CD4-positive, alpha-beta T cell treated with Interleukin-12 subunit alpha and Interleukin-12 subunit beta, for 1 hour (primary cell): ENCODE results near the gene NEUROG1.

Source experiments
- DNase-seq: peaks from one replicate; pipeline ENCODE4 v3.0.0-alpha.2; 2020

The NEUROG1 gene, protein sequence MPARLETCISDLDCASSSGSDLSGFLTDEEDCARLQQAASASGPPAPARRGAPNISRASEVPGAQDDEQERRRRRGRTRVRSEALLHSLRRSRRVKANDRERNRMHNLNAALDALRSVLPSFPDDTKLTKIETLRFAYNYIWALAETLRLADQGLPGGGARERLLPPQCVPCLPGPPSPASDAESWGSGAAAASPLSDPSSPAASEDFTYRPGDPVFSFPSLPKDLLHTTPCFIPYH

DNA sequence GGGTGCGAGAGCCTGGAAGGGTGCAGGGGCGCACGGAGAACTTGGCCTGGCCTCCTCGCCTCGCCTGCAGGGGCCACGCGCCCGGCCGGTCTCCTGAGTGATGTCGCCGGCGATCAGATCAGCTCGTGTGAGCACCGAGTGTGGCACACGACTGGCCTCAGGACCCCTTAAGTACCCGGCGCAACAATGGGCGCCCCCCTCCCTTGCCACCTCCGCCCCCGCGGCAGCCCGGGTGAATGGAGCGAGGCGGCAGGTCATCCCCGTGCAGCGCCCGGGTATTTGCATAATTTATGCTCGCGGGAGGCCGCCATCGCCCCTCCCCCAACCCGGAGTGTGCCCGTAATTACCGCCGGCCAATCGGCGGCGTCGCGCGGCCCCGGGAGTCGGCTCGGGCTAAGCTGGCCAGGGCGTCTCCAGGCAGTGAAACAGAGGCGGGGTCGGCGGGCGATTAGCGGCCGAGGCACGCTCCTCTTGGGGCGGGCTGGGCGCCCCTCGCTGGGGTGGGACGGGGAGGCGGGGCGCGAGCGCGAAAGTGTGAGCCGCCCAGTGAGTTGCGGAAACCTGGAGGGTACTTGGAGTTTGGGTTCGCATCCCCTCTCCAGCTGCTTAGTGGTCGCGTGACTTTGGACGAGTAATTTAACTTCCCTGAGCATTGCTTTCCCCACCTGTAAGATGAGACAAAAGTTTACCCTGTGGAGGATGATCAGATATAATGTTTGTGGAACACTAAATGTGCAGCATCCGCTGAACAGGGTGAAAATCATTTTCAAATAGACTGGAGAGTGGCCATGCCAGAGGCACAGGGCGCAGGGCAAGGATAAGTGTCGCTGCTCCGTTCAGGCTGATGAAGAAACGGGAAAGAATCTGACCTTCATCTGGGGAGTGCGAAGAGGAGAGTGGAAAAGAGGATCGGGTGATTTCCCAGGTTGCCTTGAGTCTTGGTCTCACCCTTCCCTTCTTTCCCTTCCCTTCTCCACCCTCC lies at the start of gene NEUROG1:
TSS of gene NEUROG1 (minus strand) at position 145 of the 982 bp plus-strand sequence. CDS start 274 bp downstream, outside the sequence.
- DNase-seq = no peak

DNA sequence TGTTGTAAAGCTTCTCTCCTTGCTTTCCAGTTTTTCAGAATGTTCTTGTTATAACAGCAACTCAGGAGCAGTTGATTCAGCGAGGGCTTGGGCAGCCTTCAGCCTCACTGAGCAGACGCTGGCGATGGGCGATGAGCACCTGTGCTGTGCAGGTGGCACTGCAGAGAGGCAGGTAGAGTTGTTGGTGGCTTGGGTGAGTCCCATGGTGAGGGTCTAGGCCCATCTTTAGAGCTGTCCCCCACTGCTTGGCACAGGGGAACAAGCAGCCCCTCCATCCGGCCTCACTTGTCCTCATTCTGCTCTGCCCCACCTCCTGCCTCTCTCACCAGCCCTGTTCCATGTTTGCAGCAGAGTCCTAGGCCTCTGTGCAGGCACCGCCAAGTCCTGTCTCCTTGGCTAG lies 49.2 kb upstream of the NEUROG1 start:
- DNase-seq = no peak

DNA sequence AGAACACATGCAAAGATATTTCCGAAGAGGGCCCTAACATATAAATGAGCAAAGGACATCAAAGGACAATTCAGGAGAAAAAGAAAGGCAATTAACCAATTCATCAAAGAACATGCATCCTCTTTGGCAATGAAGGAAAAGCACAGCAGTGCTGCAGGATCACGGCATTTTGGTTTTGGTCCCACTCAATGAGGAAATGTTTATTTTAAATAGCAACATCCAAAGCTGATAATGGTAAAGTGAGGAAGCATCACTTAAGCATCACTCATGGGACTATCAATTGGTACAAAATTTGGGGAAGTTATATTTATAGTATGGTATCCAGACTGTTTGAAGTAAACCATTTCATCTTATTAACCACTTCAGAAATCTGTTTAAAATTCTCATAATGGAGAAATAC lies 48.5 kb upstream of the NEUROG1 start:
- DNase-seq = no peak

DNA sequence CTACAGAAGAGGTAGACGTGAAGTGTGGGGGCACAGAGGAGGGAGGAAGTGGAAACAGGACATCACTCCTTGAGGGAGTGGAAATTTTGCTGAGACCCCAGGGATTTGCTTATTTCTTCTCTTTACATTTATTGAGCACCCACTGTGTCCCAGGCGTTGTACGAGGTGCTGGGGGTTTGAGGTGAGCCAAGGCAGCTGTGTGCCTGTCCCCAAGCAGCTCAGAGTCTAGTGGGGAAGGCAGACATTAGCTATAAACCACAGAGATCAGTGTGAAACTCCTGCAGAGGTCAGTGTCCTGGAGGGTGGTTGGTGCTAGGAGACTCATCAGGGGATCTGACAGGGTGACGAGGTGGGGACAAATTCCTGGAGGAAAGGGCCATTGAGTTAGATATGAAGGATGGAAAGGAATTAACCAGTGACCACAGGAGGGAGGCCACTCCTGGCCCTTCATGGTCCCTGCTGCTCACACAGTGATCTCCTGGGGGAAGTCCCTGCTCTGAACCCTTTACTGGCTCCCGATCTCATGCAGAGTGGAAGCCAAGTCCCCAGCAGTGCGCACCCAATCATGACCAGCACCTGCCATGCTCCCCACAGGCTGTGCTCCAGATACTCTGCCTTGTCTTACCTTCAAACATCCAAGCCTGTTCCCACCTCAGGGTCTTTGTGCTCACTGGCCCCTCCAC lies 46.5 kb upstream of the NEUROG1 start:
- DNase-seq = no peak

DNA sequence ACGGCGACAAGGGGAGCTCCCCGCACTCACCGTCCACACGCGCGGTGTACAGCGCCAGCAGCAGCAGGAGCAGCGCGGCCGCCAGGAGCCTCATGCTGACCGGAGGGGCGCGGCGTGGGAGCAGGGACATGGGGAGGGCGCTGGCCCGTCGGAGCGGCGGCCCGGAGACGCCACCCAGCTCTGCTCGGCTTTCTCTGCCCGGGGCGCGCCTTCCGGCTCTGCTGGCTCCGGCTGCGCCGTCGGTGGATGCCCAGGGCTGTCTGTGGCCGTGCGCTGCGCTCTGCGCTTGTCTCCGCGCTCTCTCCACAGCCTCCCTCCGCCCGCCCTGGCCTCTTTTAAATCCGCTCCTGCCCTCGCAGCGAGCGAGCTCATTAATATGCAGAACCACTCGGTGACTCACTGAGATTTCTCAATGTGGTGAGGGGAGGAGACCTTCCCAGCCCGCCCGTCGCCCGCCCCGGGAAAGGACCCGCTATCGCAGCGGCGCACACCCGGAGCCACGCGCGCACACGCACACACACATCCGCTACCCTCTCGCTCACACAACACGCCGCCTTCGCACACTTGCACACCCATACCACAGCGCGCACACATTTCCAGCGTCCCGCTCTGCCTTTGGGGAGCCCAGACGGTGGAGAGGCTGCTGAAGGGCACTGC lies 43.0 kb upstream of the NEUROG1 start, which contains the start of gene CXCL14:
TSS of gene CXCL14 (minus strand) at position 307 of the 657 bp plus-strand sequence. CDS start at position 94, 213 bp downstream.
- DNase-seq = no peak

DNA sequence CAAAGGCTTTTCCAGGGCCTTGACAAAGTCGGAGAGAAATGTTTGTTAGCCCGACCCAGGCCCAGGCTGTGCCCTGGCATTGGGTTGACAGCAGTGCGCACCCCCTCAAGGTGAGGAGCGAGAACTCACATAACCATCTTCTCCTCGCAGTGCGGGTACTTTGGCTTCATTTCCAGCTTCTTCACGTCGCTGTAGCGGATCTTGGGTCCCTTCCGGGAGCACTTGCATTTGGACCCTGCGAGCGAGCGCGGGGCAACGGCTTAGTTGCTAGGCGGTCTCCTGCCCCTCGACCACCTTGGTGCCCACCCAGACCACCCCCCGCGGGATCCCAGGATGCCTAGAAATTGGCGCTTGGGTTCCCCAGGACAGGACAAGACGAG lies 42.5 kb upstream of the NEUROG1 start:
- DNase-seq = no peak

DNA sequence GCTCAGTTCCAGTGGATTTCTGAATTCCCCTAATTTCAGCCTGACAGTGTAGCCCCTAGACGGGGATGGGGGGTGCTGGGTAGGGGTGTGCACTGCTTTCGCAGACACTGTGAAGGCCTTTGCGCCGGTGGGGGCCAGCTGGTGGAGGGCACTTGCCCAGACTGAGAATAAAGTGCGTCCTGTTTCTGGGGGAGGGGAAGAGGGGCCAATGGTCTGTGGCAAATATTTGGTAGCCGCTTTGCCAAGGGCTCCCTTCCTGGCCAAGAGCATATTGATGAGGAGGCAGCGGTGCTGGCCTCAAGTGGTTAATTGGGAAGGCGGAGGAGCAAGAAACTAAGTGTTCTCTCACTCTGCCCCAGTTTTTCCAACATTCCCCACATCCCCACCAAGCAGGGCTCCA lies 41.7 kb upstream of the NEUROG1 start:
- DNase-seq = no peak

DNA sequence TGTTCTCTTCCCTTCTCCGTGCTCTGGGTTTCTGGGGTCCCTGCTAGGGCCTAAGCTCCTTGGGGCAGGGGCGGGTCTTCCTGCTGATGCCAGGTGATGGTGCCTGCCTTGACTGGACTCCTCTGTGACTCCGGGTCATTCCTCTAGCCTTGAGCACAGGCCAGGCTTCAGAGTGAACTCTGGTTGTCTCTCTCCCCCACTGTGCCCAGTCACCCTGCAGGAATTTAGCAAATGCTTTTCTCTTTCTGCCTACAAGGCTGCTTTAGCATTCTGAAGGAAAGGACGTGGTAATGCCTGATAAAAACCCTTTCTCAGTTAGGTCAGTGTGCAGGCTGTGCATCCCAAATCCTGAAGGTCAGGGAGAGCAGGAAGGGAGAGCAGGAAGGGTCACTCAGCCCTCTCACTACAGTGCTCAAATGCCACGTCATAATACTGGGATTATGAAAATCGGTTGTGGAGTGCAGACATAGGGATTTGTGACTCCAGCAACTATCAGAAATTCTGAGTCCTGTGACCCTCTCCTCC lies 40.4 kb upstream of the NEUROG1 start:
- no peak for DNase-seq

DNA sequence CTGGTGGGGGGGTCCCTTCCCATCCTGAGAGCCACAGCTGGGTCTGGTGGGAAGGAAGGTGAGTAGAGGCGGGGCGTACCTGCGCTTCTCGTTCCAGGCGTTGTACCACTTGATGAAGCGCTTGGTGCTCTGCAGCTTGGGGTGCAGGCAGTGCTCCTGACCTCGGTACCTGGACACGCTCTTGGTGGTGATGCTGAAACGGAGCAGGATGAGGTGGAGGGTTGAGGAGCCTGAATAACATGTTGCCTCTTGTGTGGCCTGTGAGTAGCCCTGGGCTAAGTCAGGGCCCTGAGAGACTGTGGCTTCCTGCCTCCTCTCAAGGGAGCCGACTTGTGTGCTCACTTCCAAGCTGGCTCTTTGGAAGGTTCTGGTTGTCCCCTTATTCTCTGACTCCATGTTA lies 38.7 kb upstream of the NEUROG1 start:
- DNase-seq = no peak

DNA sequence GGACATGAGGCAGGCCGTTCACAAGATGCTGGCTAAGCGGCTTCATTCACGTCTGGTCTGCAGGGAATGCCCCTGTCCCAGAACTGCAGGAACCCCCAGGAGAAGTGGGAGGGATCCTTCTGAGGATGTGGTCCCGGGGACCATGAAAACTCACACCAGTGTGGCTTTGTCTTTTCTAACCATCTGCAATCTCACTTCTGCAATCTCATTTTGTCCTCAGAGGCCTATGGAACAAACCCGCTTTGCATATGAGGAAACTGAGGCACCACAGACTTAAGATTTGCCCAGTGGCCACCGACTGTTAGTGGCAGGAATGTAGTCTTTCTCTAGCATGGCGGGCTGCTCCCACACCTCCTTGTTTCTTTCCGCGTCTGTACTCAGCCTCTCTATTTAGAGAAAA lies 36.1 kb upstream of the NEUROG1 start:
- no peak for DNase-seq

DNA sequence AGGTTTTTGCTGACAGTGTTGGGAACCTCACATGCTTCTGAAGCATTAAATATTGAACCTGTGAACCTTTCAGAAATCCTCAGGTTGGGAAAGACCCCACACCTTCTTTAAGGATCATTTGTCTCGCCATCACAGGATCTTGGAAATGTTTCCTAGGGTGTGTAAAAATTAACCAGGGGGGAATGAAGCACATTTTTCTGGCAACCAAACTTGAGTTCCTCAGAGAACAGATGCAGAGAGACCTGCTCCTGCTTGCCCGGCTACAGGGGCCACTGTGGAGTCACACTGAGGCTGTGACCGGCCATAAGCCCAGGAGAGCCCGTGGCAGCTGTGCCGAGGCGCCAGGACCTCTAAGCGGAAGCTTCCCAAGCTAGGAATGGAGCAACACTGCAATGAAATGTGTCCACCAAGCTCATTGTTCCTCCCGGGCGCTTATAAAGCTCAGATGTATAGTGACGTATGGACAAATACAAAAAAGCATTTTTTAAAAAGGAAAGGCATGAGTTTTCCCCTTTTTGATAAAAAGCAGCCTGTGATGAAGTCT lies 35.4 kb upstream of the NEUROG1 start:
- DNase-seq = no peak

DNA sequence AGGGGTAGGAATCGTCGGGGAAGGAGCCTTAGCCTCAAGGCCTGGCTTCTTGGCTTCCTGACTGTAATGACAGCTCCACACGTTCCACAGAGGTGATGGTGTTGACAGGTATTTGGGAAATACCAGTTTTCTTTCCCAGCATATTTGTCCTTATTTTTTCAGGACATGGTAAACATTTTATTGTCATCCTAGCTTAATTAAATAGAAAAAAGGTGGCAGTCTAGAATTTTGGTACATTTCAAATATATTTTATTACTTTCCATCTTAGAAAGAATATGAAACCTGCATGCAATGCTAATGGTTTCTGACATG lies 34.6 kb upstream of the NEUROG1 start:
- DNase-seq = no peak

DNA sequence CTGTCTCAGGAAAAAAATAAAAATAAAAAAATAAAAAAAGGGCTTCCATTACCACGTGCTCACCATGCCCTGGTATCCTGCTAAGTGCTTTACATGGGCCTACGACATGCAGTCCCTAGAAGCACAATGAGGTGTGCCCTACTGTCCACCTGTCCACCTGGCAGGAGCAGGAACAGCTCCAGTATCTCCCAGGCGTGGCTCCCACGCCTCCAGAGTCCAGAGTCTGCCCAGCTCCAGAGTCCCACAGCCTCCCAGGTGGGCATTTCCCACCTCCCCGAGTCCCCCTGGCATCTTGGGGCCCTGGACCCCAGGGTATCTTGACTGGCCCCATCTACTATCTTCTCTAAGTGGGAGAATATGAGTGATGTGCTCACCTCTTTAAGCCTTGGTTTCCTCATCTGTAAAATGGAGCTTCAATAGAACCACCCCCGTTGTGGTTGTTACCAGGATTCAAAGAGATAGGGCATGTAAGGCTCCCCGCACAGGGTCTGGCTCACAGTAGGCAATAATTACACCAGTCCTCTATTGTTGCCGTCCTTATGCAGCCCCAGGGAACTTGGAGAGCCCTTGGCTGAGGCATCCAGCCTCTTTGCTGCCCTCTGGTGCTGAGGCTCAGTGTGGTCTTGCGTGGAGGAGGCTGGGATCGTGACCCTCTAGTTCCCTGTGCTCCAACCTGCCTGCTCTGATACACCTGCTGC lies 34.1 kb upstream of the NEUROG1 start:
- no peak for DNase-seq

DNA sequence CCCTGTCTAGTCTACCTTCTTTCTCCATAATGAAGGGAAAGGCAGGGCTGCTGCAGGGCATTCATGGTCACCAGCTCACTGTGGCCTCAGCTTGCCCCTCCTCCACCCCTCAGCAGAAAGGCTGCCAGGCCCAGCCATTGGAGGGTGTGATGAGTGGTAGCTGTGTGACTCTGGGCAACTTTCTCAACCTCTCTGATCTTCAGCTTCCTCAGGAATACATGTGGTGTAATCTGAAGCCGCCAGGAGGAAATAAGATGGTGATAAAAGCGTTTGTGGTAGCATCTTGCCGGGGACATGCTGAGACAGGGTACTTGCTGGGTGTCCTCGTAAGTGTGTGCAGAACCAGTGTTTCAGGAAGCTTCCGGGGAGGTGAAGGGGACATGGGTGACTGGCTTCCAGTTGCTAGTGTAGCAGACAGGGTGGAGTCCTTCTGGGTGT lies 33.2 kb upstream of the NEUROG1 start:
- no peak for DNase-seq

DNA sequence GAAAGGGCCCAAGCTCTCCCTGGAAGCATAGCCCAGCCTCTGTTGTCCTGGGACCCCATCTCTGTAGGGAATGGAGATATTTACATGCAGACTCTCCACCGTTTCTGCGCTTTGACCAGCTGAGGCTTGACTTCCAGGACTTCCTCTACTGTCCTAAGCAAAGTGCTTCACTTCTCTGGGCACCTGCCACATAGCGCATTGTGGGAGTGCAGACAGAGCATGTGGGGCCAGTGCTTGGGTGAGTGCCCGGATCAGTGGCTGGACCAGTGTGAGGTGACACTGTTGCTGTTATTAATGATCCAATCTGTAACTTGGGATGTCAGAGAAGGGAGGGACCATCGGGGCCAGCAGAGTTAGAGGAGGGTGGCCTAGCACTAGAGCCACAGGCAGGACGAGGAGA lies 32.5 kb upstream of the NEUROG1 start:
- no peak for DNase-seq

DNA sequence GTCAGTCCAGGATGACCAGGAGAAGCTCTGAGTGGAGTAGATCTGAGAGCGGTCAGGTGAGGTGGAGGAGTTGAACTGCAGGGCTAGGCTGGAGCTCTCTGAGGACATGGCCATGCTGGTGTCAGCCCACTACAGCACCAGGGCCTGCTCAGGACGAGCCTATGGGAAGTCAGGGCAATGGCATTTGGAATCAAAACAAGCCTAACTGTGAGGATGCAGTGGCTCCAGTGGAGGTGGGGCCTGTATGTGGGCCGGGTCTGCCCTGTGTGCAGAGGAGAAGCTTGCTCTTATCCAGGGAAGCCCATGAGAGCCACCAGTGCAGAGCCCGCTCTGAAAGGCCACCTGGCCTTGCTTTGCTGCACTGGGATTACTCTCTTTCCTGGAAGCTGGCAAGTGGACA lies 31.9 kb upstream of the NEUROG1 start:
- no peak for DNase-seq

DNA sequence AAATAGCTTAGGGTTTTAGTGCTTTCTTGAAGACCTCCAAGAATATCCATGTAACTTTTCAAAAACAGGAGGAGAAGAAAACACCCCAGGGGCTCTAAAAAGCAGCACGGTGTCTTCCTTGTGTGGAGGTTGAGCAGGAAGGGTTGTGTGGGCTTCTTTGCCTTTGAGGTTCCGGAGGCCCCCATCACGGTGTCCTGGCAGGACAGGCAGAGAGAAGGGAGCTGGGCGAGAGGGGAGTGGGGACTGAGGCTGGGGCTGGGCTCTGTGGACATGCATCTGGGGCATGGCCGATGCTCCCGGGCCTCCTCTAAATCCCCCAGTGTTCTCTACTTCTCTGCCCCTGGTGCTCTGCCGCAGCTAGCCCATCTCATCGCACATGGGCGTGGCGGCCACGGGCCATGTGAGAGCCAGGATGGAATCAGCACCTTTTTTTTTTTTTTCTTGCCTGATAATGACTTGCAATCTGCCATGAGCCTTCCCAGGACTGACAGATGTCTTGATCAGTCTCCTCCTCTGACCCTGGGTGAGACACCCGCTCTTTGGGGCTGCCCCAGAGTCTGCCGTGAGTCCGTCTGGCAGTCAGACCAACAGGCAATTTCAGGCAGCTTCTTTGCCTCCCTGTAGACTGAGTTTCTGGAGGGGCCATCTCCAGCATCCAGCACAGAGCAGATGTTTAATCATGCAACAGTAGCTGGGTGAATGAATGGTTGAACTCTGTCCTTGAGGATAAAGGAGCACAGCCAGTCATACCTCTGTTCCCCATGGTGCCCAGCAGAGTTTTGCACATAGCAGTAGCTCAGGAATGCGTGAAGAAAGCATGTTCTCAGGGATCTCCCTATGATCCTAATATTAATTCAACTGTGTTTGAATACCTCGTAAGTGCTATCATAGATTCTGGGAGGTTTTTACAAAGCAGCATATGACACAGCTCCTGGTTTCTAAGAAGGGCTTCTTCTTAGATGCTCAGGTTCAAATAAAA lies 30.9 kb upstream of the NEUROG1 start:
- DNase-seq = no peak

DNA sequence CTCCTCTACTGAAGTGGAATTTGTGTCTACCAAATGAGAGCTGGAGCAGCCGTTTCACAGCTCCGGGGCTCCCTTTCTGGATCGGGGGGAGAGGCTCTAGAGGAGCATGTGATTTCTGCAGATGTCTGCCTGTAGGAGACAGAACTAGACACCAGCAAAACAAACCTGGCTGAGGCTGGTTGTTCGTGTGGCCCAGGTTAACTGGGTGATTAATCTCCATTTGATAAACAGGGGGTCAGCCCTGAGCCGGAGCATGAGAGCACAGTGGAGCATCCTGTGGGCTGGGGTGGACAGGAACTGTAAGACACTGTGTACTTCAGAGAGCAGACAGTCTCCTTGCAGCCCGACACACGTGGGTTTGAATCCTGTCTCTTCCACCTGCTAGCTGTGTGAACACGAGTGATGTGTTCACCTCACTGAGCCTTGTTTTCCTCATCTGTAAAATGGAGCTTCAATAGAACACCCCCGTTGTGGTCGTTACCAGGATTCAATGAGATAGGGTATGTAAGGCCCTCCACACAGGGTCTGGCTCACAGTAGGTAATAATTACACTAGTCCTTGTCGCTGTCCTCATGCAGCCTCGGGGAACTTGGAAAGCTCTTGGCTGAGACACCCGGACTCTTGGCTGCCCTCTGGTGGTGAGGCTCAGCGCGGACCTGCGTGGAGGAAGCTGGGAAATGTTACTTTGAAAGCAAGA lies 30.1 kb upstream of the NEUROG1 start:
- DNase-seq = peak; percentile 58

DNA sequence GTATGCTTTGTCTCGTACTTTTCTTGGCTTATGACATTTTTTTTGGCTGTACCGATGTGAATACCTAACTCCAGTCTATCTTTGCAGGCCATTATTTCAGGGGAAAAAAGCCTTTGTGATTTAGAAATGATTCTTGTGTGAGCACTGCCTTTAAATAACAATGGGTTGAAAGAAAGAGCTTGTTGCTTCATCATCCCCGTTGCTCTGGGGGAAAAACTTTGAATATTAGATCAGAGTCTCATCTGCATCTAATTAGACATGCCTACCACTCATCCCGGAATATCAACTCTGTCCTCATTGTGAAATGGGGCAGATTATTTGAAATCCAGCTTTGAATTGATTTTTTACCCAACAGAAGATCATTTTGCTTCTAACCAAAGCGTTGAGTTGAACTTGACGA lies 29.5 kb upstream of the NEUROG1 start:
- DNase-seq = no peak

DNA sequence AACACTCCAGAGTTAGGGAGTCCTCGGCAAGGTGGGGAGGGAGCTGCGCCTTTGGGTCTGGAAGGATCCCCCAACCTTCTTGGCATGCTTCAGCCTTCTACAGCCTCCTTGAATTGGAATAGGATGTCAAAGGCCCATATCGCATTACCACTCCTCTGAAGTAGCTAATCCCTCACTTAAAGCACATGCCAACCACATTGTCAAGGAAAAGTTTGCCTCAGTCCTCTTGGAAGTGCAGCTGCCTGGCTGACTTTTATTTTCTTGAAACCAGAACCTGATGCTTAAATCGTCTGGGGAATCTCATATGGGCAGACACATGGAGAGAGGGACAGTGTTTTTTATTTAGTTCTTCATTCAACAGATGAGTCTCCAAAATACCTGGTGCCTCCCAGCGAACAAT lies 28.6 kb upstream of the NEUROG1 start:
- no peak for DNase-seq
